ENCODE results near the gene KRT24. TPM values are rescaled to one million over a fixed set of nuclear protein-coding genes. Genes with fewer than 3 reads are reported as not detected.

The KRT24 gene
- total RNA-seq (2022; extraction: Qiagen RNA extraction; ENCODE audit: low read depth) = not detected in 5 replicates

DNA sequence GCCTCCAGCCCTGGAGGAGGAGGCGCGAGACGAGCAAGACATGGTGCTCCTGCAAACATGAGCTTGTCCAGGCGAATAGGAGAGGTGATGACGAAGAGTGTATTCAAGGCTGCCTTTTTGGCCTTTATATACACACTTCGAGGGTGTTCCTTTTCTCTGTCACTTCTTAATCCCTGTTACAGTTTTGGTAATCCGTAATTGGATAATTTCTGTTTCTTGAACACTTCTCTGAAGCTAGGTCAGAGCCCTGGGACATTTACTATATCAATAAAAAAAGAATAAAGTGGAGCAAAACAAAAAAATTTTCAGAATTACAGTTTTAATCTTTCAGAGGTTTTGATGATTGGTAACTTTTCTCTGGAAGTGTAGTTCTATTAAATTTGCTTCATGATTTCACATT, at the start of gene KRT24:
TSS of gene KRT24 (minus strand) at position 101 of the 400 bp plus-strand sequence. CDS start at position 42, 59 bp downstream.

GRCh38 chr17:40664582-40665333, 38.8 kb downstream of the KRT24 start, which contains the start of gene KRT222:
Gene KRT222, minus strand, starts transcription at chr17:40665177. Its CDS starts 78 bp downstream, at chr17:40665099.

Other genes with a start within 250 kb of the KRT24 start
- gene TNS4, start 202.1 kb downstream of the KRT24 start, total RNA-seq (2022; extraction: Qiagen RNA extraction; ENCODE audit: low read depth) = 97.4 to 131 TPM (median 101 TPM) in 5 replicates
- 0.64 to 1.3 TPM (median 1.0 TPM) in 5 replicates for gene CCR7, start 138.3 kb downstream of the KRT24 start, total RNA-seq (2022; extraction: Qiagen RNA extraction; ENCODE audit: low read depth)
- 107 to 119 TPM (median 111 TPM) in 5 replicates for gene SMARCE1, start 55.9 kb downstream of the KRT24 start, total RNA-seq (2022; extraction: Qiagen RNA extraction; ENCODE audit: low read depth)
- 0.30 to 0.59 TPM (median 0.38 TPM) in 4 of 5 replicates, not detected in the other for gene KRT222, start 38.6 kb downstream of the KRT24 start, total RNA-seq (2022; extraction: Qiagen RNA extraction; ENCODE audit: low read depth)
- gene KRT25, start 51.6 kb upstream of the KRT24 start, total RNA-seq (2022; extraction: Qiagen RNA extraction; ENCODE audit: low read depth) = not detected in 5 replicates
- not detected in 5 replicates for gene KRT26, start 68.4 kb upstream of the KRT24 start, total RNA-seq (2022; extraction: Qiagen RNA extraction; ENCODE audit: low read depth)
- gene KRT27, start 78.8 kb upstream of the KRT24 start, total RNA-seq (2022; extraction: Qiagen RNA extraction; ENCODE audit: low read depth) = not detected in 5 replicates
- gene KRT28, start 96.2 kb upstream of the KRT24 start, total RNA-seq (2022; extraction: Qiagen RNA extraction; ENCODE audit: low read depth) = not detected in 5 replicates
- gene KRT10, start 118.9 kb upstream of the KRT24 start, total RNA-seq (2022; extraction: Qiagen RNA extraction; ENCODE audit: low read depth) = 89.0 to 122 TPM (median 115 TPM) in 5 replicates
- not detected in 5 replicates for gene KRT12, start 163.5 kb upstream of the KRT24 start, total RNA-seq (2022; extraction: Qiagen RNA extraction; ENCODE audit: low read depth)
- gene KRT20, start 181.5 kb upstream of the KRT24 start, total RNA-seq (2022; extraction: Qiagen RNA extraction; ENCODE audit: low read depth) = 0.17 to 0.43 TPM (median 0.28 TPM) in 5 replicates
- 0.06 to 0.30 TPM (median 0.08 TPM) in 3 of 5 replicates, not detected in the others for gene KRT23, start 233.9 kb upstream of the KRT24 start, total RNA-seq (2022; extraction: Qiagen RNA extraction; ENCODE audit: low read depth)

Measured in A549 treated with RU486 at 1 μM for 4 hours (cell line).